PC-3 (cell line): Measurements from ENCODE around the gene SPEM3.

Source experiments
- EZH2 ChIP-seq: fragments of 300-600 bp; sonication (generic); IDR thresholded peaks from one replicate; pipeline ENCODE4 v1.6.1; 2017; ENCODE audit warnings: antibody characterized with exemption, mild to moderate bottlenecking, low read length; ENCODE audit not compliant: unreplicated experiment
- EZH2phosphoT487 ChIP-seq: fragments of 300-600 bp; sonication (generic); IDR thresholded peaks from 2 replicates; pipeline ENCODE4 v1.6.1; 2018; ENCODE audit warnings: mild to moderate bottlenecking, antibody characterized with exemption, low read length, borderline replicate concordance
- TF ChIP-seq, protein P1 (sequence below): fragments of 300-600 bp; sonication (generic); conservative IDR thresholded peaks from 2 replicates; pipeline ENCODE4 v1.5.1; 2017; ENCODE audit warnings: antibody characterized with exemption, low read depth, mild to moderate bottlenecking, low read length

DNA sequence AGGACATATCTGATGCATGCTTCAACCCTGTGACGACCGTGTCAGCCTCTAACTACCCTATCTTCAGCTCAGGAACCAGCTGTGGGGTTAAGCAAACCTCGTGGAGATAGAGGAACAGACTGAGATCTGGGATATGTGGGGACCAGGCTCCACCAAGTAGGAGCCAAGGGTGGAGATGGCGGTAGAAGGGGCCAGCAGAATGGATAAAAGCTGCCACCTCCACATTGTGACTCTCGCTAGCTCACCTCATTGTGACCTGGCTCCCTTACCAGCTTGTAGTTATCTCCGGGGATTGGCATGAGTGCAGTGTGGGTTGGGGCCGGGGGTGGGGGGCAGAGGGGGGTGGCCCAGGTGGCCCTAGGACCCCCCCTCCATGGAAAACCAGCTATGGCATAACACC lies 3.3 kb upstream of the SPEM3 start, which contains the start of gene SPEM2:
- TF ChIP-seq, protein P1, sequence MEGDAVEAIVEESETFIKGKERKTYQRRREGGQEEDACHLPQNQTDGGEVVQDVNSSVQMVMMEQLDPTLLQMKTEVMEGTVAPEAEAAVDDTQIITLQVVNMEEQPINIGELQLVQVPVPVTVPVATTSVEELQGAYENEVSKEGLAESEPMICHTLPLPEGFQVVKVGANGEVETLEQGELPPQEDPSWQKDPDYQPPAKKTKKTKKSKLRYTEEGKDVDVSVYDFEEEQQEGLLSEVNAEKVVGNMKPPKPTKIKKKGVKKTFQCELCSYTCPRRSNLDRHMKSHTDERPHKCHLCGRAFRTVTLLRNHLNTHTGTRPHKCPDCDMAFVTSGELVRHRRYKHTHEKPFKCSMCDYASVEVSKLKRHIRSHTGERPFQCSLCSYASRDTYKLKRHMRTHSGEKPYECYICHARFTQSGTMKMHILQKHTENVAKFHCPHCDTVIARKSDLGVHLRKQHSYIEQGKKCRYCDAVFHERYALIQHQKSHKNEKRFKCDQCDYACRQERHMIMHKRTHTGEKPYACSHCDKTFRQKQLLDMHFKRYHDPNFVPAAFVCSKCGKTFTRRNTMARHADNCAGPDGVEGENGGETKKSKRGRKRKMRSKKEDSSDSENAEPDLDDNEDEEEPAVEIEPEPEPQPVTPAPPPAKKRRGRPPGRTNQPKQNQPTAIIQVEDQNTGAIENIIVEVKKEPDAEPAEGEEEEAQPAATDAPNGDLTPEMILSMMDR, result no peak
- TF ChIP-seq EZH2phosphoT487, result no peak
- TF ChIP-seq EZH2, result no peak
